Vagina (tissue), 2 donors: ENCODE measurements around the gene KISS1R.

Source experiments
- POLR2AphosphoS5 ChIP-seq, 2 donors: sonication (generic); formaldehyde crosslinking; IDR thresholded peaks; one replicate each; pipeline ENCODE4 v1.9.0; 2017; ENCODE audit warnings: antibody characterized with exemption in 2 of 2, mild to moderate bottlenecking in 2 of 2, low read depth in 1 of 2; ENCODE audit not compliant: insufficient read depth in 1 of 2
- TF ChIP-seq, protein P1 (sequence below), 3 experiments: fragments of 450-650 bp in 2 of 3; fragments of 200-600 bp in 1 of 3; sonication (generic) in 1 of 3; IDR thresholded peaks; one replicate each; pipeline ENCODE4 v1.5.1; 2017 to 2019; ENCODE audit warnings: antibody characterized with exemption in 3 of 3, mild to moderate bottlenecking in 2 of 3, moderate library complexity in 2 of 3

DNA sequence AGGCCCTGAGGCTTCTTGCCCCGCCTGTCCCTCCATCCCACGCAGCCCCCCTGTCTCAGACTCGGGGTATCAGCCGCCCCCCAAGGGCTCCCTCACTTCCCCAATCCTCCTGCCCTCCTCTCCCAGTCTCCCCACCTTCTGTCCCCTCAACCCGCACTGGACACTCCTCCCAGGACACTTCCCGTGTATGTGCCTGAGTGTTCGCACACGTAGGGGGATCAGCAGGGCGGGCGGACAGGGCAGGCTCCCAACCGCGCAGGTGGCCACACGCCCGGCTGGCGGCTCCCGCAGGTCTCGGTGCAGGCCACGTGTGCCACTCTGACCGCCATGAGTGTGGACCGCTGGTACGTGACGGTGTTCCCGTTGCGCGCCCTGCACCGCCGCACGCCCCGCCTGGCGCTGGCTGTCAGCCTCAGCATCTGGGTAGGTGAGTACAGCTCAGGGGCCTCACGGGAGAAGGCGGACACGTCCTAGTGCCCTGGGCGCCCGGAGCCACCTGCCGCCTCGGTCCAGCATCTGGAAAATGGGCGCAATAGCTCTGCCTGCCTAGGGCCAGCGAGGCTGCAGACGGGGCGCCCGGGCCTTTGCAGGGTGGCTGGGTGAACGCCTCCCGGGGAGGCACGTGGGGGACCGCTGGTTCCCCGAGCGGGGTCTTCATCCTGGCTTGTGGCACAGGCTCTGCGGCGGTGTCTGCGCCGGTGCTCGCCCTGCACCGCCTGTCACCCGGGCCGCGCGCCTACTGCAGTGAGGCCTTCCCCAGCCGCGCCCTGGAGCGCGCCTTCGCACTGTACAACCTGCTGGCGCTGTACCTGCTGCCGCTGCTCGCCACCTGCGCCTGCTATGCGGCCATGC lies 2.3 kb downstream of the KISS1R start:
- TF ChIP-seq, protein P1, sequence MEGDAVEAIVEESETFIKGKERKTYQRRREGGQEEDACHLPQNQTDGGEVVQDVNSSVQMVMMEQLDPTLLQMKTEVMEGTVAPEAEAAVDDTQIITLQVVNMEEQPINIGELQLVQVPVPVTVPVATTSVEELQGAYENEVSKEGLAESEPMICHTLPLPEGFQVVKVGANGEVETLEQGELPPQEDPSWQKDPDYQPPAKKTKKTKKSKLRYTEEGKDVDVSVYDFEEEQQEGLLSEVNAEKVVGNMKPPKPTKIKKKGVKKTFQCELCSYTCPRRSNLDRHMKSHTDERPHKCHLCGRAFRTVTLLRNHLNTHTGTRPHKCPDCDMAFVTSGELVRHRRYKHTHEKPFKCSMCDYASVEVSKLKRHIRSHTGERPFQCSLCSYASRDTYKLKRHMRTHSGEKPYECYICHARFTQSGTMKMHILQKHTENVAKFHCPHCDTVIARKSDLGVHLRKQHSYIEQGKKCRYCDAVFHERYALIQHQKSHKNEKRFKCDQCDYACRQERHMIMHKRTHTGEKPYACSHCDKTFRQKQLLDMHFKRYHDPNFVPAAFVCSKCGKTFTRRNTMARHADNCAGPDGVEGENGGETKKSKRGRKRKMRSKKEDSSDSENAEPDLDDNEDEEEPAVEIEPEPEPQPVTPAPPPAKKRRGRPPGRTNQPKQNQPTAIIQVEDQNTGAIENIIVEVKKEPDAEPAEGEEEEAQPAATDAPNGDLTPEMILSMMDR (IDR thresholded peaks at IDR 0.05), result no peak
- no peak for TF ChIP-seq POLR2AphosphoS5 (IDR thresholded peaks at IDR 0.05; ENCODE audit: insufficient read depth in 1 of 2, low read depth in 1 of 2)
